Mesenchymal stem cell (in vitro differentiated cells and primary cell): Measurements from ENCODE around the gene SPINK5.
A peak's percentile ranks its signal among the peaks of the same experiment; 100 is the strongest.

Source experiments
- DNase-seq: peaks from one replicate; pipeline ENCODE4 v3.0.0-alpha.2; 2013
- H2AFZ ChIP-seq: one replicate; pipeline ENCODE4 v1.6.1; 2013; ENCODE audit warnings: low read depth, mild to moderate bottlenecking, control low read depth, inconsistent platforms, low read length, moderate library complexity
- H2AK5ac ChIP-seq: 2 replicates; pipeline ENCODE4 v1.6.1; 2013; ENCODE audit warnings: low read length, moderate library complexity, mild to moderate bottlenecking, inconsistent platforms; ENCODE audit not compliant: severe bottlenecking
- H2BK120ac ChIP-seq: one replicate; pipeline ENCODE4 v1.6.1; 2013; ENCODE audit warnings: low read depth, mild to moderate bottlenecking, inconsistent platforms, low read length, moderate library complexity
- H2BK12ac ChIP-seq, 2 experiments: one replicate each; pipeline ENCODE4 v1.6.1; 2013; ENCODE audit warnings: inconsistent platforms in 2 of 2, low read length in 2 of 2, mild to moderate bottlenecking in 2 of 2, moderate library complexity in 2 of 2, control low read depth in 1 of 2
- H2BK15ac ChIP-seq: one replicate; pipeline ENCODE4 v1.6.1; 2013; ENCODE audit warnings: mild to moderate bottlenecking, low read depth, inconsistent platforms; ENCODE audit not compliant: poor library complexity, severe bottlenecking
- H2BK5ac ChIP-seq: 2 replicates; pipeline ENCODE4 v1.6.1; 2013; ENCODE audit warnings: low read depth, mild to moderate bottlenecking, low read length, control low read depth, inconsistent platforms; ENCODE audit not compliant: poor library complexity, severe bottlenecking
- H3K14ac ChIP-seq, 2 experiments: one replicate each; pipeline ENCODE4 v1.6.1; 2013; ENCODE audit warnings: inconsistent platforms in 2 of 2, low read length in 2 of 2, control low read depth in 1 of 2, mild to moderate bottlenecking in 1 of 2, moderate library complexity in 1 of 2
- H3K18ac ChIP-seq, 2 experiments: one replicate each; pipeline ENCODE4 v1.6.1; 2013; ENCODE audit warnings: inconsistent platforms in 2 of 2, low read length in 2 of 2, control low read depth in 1 of 2, low read depth in 1 of 2, mild to moderate bottlenecking in 1 of 2
- H3K23ac ChIP-seq, 2 experiments: one replicate each; pipeline ENCODE4 v1.6.1; 2013; ENCODE audit warnings: inconsistent platforms in 2 of 2, low read length in 2 of 2, mild to moderate bottlenecking in 2 of 2, moderate library complexity in 2 of 2, control low read depth in 1 of 2
- H3K27ac ChIP-seq: 2 replicates; pipeline ENCODE4 v1.5.1; 2013; ENCODE audit warnings: mild to moderate bottlenecking, moderate library complexity, low read length, control low read depth, inconsistent platforms; ENCODE audit not compliant: poor library complexity, severe bottlenecking
- H3K27me3 ChIP-seq, 2 experiments: 2 replicates each; pipeline versions ENCODE4 v1.6.1 to v1.7.0; 2013; ENCODE audit warnings: low read length in 2 of 2, mild to moderate bottlenecking in 2 of 2, moderate library complexity in 2 of 2, control low read depth in 1 of 2, inconsistent platforms in 1 of 2; ENCODE audit not compliant: control insufficient read depth in 1 of 2, insufficient read depth in 1 of 2
- H3K36me3 ChIP-seq, 2 experiments: 2 replicates each; pipeline versions ENCODE4 v1.6.1 to v1.7.0; 2013; ENCODE audit warnings: low read length in 2 of 2, control low read depth in 1 of 2, inconsistent platforms in 1 of 2, low read depth in 1 of 2, mild to moderate bottlenecking in 1 of 2; ENCODE audit not compliant: insufficient read depth in 2 of 2, control insufficient read depth in 1 of 2
- H3K4ac ChIP-seq, 2 experiments: one replicate each; pipeline ENCODE4 v1.6.1; 2013; ENCODE audit warnings: inconsistent platforms in 2 of 2, low read length in 2 of 2, mild to moderate bottlenecking in 2 of 2, moderate library complexity in 2 of 2, control low read depth in 1 of 2, low read depth in 1 of 2
- H3K4me1 ChIP-seq: 2 replicates; pipeline ENCODE4 v1.6.1; 2013; ENCODE audit warnings: low read depth, low read length, control low read depth; ENCODE audit not compliant: control insufficient read depth, insufficient read depth
- H3K4me2 ChIP-seq: 2 replicates; pipeline ENCODE4 v1.6.1; 2013; ENCODE audit warnings: low read length, mild to moderate bottlenecking, inconsistent platforms; ENCODE audit not compliant: poor library complexity, severe bottlenecking
- H3K4me3 ChIP-seq, 2 experiments: 2 replicates each; pipeline versions ENCODE4 v1.5.1 to v1.7.0; 2013; ENCODE audit warnings: low read length in 2 of 2, mild to moderate bottlenecking in 2 of 2, control low read depth in 1 of 2, low read depth in 1 of 2; ENCODE audit not compliant: insufficient read depth in 1 of 2
- H3K79me1 ChIP-seq: replicated peaks from 2 replicates; pipeline ENCODE4 v1.6.1; 2013; ENCODE audit warnings: mild to moderate bottlenecking, control low read depth, low read length, inconsistent platforms; ENCODE audit not compliant: poor library complexity, severe bottlenecking
- H3K9ac ChIP-seq: 2 replicates; pipeline ENCODE4 v1.7.0; 2013; ENCODE audit warnings: mild to moderate bottlenecking, low read length, moderate library complexity
- H3K9me3 ChIP-seq: 2 replicates; pipeline ENCODE4 v1.7.0; 2013; ENCODE audit warnings: mild to moderate bottlenecking, low read length; ENCODE audit not compliant: control insufficient read depth
- H4K8ac ChIP-seq: one replicate; pipeline ENCODE4 v1.6.1; 2013; ENCODE audit warnings: inconsistent platforms, mild to moderate bottlenecking, low read length, moderate library complexity
- H4K91ac ChIP-seq: one replicate; pipeline ENCODE4 v1.6.1; 2013; ENCODE audit warnings: mild to moderate bottlenecking, low read length, inconsistent platforms
- WGBS: methylation state at CpG from one replicate; pipeline ENCODE4 v1.1.7; 2013; ENCODE audit warnings: mixed read lengths; 5-methylcytosine and 5-hydroxymethylcytosine counted together

The SPINK5 gene

DNA sequence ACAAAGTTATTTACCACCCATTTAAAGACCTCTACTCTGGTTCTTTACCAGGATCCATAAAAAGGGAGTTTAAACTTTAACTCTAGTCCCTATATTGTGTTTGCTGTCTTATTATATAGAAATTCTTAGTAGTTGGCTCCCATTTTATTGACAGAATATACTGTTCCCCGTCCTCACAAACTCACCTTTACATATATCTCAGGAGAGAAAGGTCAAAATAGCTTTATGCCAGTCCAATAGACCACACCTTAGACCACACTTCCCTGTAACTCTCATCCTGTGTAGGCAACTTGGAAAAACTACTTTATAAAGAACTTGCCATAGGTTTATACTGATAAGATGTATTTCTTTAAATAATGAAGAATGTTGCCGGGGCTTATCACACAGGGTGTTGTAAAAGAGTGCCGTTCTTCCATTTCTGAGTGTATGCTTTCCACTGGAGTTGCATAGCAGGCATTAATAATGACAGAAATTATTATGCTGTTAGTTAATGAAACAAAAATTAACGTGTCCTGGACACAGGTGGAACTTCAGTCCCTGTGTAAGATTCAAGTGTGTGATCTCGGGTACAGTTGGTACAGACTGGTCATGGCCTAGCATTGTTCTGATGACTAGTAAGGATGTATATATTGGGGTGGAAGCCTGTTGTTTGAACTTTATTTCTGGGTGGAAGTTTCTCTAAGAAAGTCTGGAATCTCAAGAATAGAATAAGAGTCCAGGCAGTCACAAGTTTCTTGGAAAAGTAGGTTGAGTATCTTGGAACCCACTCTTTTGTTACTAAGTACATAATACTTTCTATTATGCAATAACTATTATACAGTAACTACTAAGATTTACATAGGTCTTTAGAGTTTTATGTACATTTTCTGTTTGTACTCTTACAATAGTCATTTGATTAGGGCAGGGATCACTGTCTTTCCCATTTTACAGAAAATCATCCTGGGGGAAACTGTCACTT is 71.6 kb downstream of the SPINK5 start:
- Histone ChIP-seq H3K4me1 (no peaks in the 10 kb centered on the region), H3K18ac (no peak overlapping the region), H3K14ac (no peak overlapping the region), H2BK5ac (no peak overlapping the region), H3K9ac (no peak overlapping the region), H2BK12ac (no peak overlapping the region), H3K27ac (no peak overlapping the region), H3K79me1 (no peaks in the 10 kb centered on the region), H4K8ac (no peak overlapping the region), H3K4ac (no peak overlapping the region), H3K4me3 (no peak overlapping the region), H4K91ac (no peak overlapping the region), H3K23ac (no peak overlapping the region), H3K36me3 (no peaks in the 10 kb centered on the region), H3K9me3 (no peaks in the 10 kb centered on the region), H3K4me2 (no peak overlapping the region), H2AFZ (no peak overlapping the region), H2BK120ac (no peak overlapping the region), H2BK15ac (no peak overlapping the region), H2AK5ac (no peak overlapping the region), H3K27me3 (peaks cover 0 to 6% of the 10 kb centered on the region in 2 experiments)
- DNase-seq: no peak
- 94% methylated on average over 5 of the region's 5 CpGs for WGBS

- no peak for DNase-seq
- Histone ChIP-seq H3K4me3 (no peak overlapping the region), H2BK5ac (no peak overlapping the region), H3K9ac (no peak overlapping the region), H2AFZ (no peak overlapping the region), H3K9me3 (no peaks in the 10 kb centered on the region), H3K4me1 (no peaks in the 10 kb centered on the region), H4K91ac (no peak overlapping the region), H2BK120ac (no peak overlapping the region), H3K36me3 (no peaks in the 10 kb centered on the region), H3K79me1 (no peaks in the 10 kb centered on the region), H3K4me2 (no peak overlapping the region), H3K27me3 (peaks cover 0 to 6% of the 10 kb centered on the region in 2 experiments), H3K4ac (no peak overlapping the region), H2AK5ac (no peak overlapping the region), H4K8ac (no peak overlapping the region), H2BK12ac (no peak overlapping the region), H2BK15ac (no peak overlapping the region), H3K18ac (no peak overlapping the region), H3K27ac (no peak overlapping the region), H3K14ac (no peak overlapping the region), H3K23ac (no peak overlapping the region)
- no CpG with 5 or more reads among the region's 3 CpGs for WGBS
Observed at GRCh38 chr5:148140846-148141245, 77.1 kb downstream of the SPINK5 start.

- H2BK120ac ChIP-seq: no peak overlapping the region
- no peak overlapping the region for H3K4me3 ChIP-seq
- no peak overlapping the region for H3K18ac ChIP-seq
- H4K8ac ChIP-seq: no peak overlapping the region
- DNase-seq: no peak
- H3K9me3 ChIP-seq: no peaks in the 10 kb centered on the region
- no peak overlapping the region for H3K27ac ChIP-seq
- no peak overlapping the region for H3K4ac ChIP-seq
- H3K9ac ChIP-seq: no peak overlapping the region
- WGBS: 91% methylated on average over 2 of the region's 2 CpGs
- no peak overlapping the region for H3K14ac ChIP-seq
- peaks cover 0 to 6% of the 10 kb centered on the region in 2 experiments for H3K27me3 ChIP-seq
- no peak overlapping the region for H2AK5ac ChIP-seq
- H4K91ac ChIP-seq: no peak overlapping the region
- no peaks in the 10 kb centered on the region for H3K79me1 ChIP-seq
- no peaks in the 10 kb centered on the region for H3K36me3 ChIP-seq
- H2AFZ ChIP-seq: no peak overlapping the region
- no peak overlapping the region for H3K23ac ChIP-seq
- H3K4me1 ChIP-seq: no peaks in the 10 kb centered on the region
- no peak overlapping the region for H2BK15ac ChIP-seq
- H2BK5ac ChIP-seq: no peak overlapping the region
- no peak overlapping the region for H3K4me2 ChIP-seq
- no peak overlapping the region for H2BK12ac ChIP-seq
Observed at GRCh38 chr5:148141645-148142044, 77.9 kb downstream of the SPINK5 start.

DNA sequence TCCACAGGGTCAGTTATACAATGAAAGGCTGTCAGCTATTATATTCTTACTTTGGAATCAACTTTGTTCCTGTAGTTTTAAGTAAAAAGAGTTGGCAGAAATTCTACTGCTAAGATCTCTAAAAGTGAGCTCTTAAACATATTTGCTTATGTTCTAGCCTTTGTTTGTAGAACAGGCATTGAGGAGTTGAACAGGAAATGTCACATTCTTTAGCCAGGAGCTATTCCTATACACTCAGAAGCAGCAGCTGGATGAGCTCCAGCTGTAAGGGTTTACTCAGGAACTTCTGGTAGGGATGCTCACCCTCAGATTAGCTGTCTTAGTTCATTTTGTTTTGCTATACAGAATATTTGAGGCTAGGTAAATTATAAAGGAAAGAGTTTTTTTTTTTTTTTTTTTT is 82.1 kb downstream of the SPINK5 start:
- peak; percentile 61 for DNase-seq

More for the DNA sequence above, 82.1 kb downstream of the SPINK5 start:
- no peak overlapping the region for H3K27ac ChIP-seq
- no peaks in the 10 kb centered on the region for H3K4me1 ChIP-seq
- H3K4me3 ChIP-seq: no peak overlapping the region
- no peak overlapping the region for H4K8ac ChIP-seq
- no peak overlapping the region for H4K91ac ChIP-seq
- no peaks in the 10 kb centered on the region for H3K79me1 ChIP-seq
- H2AFZ ChIP-seq: no peak overlapping the region
- no peak overlapping the region for H2BK12ac ChIP-seq
- no peak overlapping the region for H3K9ac ChIP-seq
- H3K18ac ChIP-seq: no peak overlapping the region
- H3K36me3 ChIP-seq: no peaks in the 10 kb centered on the region
- H2AK5ac ChIP-seq: no peak overlapping the region
- H3K27me3 ChIP-seq: no peaks in the 10 kb centered on the region
- no peak overlapping the region for H2BK15ac ChIP-seq
- no peak overlapping the region for H3K14ac ChIP-seq
- H2BK5ac ChIP-seq: no peak overlapping the region
- H3K23ac ChIP-seq: no peak overlapping the region
- H3K9me3 ChIP-seq: no peaks in the 10 kb centered on the region
- no peak overlapping the region for H3K4me2 ChIP-seq
- H2BK120ac ChIP-seq: no peak overlapping the region
- no peak overlapping the region for H3K4ac ChIP-seq
